MG63 (cell line): ENCODE results near the gene TPSAB1. TPM values are rescaled to one million over a fixed set of nuclear protein-coding genes. Genes with fewer than 3 reads are reported as not detected.

Experiments
- DNase-seq: peaks from one replicate; pipeline ENCODE4 v3.0.0-alpha.2; 2020
- H3K27me3 ChIP-seq: fragments of 250-450 bp; sonication (Bioruptor Pico); 2 replicates; pipeline ENCODE4 v1.5.1; 2020; ENCODE audit warnings: mild to moderate bottlenecking, moderate library complexity
- H3K36me3 ChIP-seq: fragments of 250-450 bp; sonication (Bioruptor Pico); 2 replicates; pipeline ENCODE4 v1.5.1; 2020; ENCODE audit warnings: mild to moderate bottlenecking, moderate library complexity
- H3K4me3 ChIP-seq: fragments of 250-450 bp; sonication (Bioruptor Pico); 2 replicates; pipeline ENCODE4 v1.5.1; 2020; ENCODE audit warnings: mild to moderate bottlenecking, moderate library complexity
- H3K9me3 ChIP-seq: fragments of 250-450 bp; sonication (Bioruptor Pico); 2 replicates; pipeline ENCODE4 v1.5.1; 2020; ENCODE audit warnings: mild to moderate bottlenecking, moderate library complexity
- total RNA-seq: library from RNA; depleted of rRNA; stranded (reverse); fragments of >200 nt; shearing (Covaris generic); gene quantifications from 2 replicates; pipeline ENCODE4 v1.2.3, GENCODE V29; 2014; ENCODE audit warnings: low replicate concordance; rRNA removed

The TPSAB1 gene
- total RNA-seq, 1 experiment from 2014 or later: not detected

DNA sequence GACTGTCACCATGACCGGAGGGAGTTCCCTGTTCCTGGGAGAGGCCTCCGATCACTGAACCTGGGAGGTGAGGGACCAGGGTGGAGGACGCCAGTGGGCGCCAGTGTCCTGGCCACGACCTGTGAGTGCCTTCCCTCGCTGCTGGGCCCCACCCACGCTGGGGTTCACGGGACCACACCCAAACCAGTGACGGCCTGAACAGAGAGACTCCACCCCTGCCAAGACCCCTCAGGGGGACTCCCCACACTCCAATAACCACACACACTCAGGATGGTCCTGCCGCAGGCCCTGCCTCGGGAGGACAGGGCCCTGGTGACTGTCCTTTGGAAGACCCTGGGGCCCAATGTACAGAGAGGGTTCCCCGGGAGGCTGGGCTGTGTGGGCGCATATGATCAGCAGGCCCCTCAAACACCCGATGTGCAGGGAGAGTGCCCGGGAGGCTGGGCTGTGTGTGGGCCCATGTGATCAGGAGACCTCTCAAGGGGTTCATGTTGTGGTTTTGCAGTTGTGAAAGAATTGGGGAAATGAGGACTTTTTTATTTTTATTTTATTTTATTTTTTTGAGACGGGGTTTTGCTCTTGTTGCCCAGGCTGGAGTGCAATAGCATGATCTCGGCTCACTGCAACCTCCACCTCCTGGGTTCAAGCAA, 41.9 kb downstream of the TPSAB1 start:
- DNase-seq: no peak
- Histone ChIP-seq H3K9me3 (no peaks in the 10 kb centered on the region), H3K27me3 (peaks cover 35% of the 10 kb centered on the region), H3K36me3 (no peaks in the 10 kb centered on the region), H3K4me3 (no peak overlapping the region)

DNA sequence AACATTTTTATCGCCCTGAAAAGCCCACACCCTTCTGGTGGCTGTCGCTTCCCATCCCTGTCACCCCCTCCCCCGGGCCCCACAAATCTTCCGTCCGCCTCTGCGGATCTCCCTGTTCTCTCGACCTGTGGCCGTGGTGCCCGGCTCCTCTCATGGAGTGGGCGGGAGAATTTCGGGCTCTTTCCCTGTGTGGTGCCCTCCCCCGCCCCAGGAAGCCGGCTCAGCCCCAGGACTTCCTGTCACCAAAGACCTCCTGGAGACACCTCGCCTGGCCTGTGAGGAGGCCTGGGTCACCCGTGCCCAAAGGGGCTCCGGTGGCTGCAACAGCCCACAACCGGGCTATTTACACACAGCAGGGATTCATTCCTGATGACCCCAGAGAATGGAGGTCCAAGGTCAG, 42.8 kb downstream of the TPSAB1 start:
- peaks cover 38% of the 10 kb centered on the region for H3K27me3 ChIP-seq
- no peak overlapping the region for H3K4me3 ChIP-seq
- no peak for DNase-seq
- no peaks in the 10 kb centered on the region for H3K9me3 ChIP-seq
- H3K36me3 ChIP-seq: no peaks in the 10 kb centered on the region

GRCh38 chr16:1283996-1284616, 43.6 kb downstream of the TPSAB1 start:
- Histone ChIP-seq H3K27me3 (peaks cover 46% of the 10 kb centered on the region), H3K9me3 (no peaks in the 10 kb centered on the region)
- DNase-seq: no peak

DNA sequence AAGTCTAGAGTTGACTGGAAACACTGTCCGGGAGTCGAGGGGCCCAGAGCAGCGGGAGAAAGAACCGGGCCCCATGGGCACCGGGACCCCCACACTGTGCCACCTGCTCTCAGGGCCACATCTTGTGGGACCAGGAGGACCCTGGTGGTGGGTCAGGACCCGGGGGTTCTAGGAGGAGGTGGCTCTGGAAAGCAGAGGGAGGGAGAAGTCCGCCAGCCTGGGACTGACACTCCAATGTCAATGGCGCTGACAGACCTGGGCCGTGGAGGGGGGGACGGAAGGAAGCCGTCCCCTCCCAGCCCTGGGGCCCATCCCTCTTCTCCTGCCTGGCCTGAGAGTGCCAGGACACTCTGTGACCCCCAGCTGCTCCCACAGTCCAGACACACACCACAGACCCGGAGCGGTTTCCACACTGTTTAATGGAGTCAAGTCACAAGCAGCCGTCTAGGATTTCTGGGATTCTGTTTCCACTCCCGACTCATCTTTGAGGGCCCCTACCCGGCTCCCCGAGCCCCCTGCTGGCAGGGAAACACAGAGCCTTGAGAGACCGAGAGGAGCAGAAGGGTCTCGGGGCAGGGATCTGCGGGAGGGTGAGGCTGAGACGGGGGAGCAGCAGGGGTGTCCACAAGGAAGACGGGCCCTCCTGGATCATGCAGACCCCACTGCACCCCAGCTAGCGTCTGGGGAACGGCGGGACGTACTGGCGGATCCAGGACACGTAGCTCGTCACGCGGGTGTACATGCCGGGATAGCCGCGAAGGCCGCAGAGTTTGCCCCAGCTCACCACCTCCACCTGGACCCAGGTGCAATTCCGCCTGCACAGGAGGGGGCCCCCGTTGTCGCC, 45.4 kb downstream of the TPSAB1 start:
- H3K27me3 ChIP-seq: peaks cover 52% of the 10 kb centered on the region
- no peak for DNase-seq
- no peaks in the 10 kb centered on the region for H3K36me3 ChIP-seq
- H3K4me3 ChIP-seq: no peak overlapping the region
- H3K9me3 ChIP-seq: no peaks in the 10 kb centered on the region

More at GRCh38 chr16:1283996-1284616, 43.6 kb downstream of the TPSAB1 start:
- Histone ChIP-seq H3K36me3 (no peaks in the 10 kb centered on the region), H3K4me3 (no peak overlapping the region)

DNA sequence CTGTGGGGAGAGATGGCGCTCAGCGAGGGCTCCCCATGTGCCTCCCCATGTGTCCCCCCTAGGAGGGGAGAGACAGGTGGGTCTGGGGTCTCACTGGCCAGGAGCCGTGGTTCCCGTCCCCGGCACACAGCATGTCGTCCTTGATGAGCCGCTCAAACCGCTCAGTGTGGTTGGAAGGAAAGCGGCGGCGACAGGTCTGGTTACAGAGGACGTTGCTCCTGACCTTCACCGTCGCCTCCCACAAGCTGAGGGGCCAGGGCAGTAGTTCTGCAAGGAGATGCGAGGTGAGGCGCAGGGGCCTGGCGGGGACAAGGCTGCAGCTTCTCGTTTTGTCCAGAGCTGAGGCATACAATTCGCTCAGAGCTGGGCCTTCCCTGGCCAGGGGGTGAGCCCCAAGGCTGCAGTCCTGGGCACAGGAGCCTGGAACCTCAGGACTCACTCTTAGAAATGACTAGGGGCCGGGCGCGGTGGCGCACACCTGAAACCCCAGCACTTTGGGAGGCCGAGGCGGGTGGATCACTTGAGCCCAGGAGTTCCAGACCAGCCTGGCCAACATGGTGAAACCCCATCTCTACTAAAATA, 46.1 kb downstream of the TPSAB1 start:
- no peaks in the 10 kb centered on the region for H3K36me3 ChIP-seq
- no peak for DNase-seq
- peaks cover 55% of the 10 kb centered on the region for H3K27me3 ChIP-seq
- H3K9me3 ChIP-seq: no peaks in the 10 kb centered on the region
- H3K4me3 ChIP-seq: no peak overlapping the region

DNA sequence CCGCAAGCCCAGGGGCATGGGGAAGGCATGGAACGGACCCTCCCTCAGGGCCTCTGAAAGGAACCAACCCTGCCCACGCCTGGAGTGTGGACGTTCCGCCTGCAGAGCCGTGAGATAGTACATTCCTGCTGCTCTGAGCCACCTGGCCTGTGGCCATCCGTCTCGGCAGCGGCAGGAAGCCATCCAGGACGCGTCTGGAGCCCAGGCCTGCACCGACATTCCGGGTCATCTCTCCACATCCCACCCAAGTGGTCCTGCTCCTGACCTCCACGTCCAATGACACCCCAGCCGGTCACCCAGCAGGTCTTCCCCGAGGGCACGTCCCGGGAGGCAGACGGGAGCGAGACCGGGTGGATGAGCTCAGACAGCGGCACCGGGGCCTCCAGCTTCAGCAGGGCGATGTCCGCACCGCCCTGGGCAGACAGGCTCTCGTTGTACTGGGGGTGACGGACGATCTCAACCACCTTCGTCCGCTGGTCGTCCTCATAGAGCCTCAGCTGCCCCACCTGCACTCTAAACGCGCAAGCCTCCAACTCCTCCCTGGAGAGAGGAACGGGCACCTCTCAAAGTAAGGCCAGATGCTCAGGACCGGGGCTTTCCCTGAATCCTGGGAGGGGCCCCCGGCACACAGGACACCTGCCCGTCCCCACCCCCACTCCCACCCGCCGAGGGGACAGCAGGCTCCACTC, 47.6 kb downstream of the TPSAB1 start:
- no peak for DNase-seq
- H3K36me3 ChIP-seq: no peaks in the 10 kb centered on the region
- H3K9me3 ChIP-seq: no peaks in the 10 kb centered on the region
- H3K27me3 ChIP-seq: peaks cover 56% of the 10 kb centered on the region
- no peak overlapping the region for H3K4me3 ChIP-seq

DNA sequence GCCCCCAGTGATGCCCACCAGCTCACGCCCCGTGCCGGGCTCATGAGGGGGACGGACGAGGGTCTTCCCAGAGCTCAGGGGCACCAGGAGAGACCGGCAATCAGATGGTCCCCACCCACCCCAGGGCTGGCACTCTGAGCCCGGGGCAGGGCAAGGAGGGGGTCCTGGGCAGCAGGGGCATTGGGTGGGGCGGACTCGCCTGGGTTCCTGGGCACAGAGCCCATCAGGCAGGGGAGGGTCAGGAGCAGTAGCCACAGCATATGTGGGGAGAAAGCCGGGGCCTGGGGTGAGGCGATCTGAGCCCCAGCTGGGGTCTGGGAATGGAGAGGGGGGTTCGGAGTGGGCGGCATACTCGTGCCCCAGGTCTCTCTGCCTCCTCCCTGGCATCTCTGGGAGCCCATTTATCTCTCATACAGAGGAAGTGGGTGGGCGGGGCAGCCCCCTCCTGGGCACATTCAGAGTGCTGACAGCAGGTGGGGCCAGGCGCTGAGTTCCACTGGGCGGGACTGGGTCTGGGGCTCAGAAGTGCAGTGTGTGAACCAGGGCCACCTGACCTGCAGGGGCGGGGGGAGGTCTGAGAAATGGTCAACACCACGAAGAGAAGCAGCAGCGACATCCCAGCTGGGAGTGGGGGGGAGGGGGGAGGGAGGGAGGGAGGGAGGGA, 48.4 kb downstream of the TPSAB1 start:
- H3K36me3 ChIP-seq: no peaks in the 10 kb centered on the region
- H3K9me3 ChIP-seq: no peaks in the 10 kb centered on the region
- no peak for DNase-seq
- no peak overlapping the region for H3K4me3 ChIP-seq
- peaks cover 60% of the 10 kb centered on the region for H3K27me3 ChIP-seq

GRCh38 chr16:1289477-1289866, 49.0 kb downstream of the TPSAB1 start:
- DNase-seq: no peak
- no peaks in the 10 kb centered on the region for H3K36me3 ChIP-seq
- H3K9me3 ChIP-seq: no peaks in the 10 kb centered on the region
- no peak overlapping the region for H3K4me3 ChIP-seq
- H3K27me3 ChIP-seq: peaks cover 60% of the 10 kb centered on the region

- H3K27me3 ChIP-seq: peaks cover 62% of the 10 kb centered on the region
- DNase-seq: no peak
These were observed 49.6 kb downstream of the TPSAB1 start for GRCh38 chr16:1290063-1290501.

GRCh38 chr16:1290860-1291575, 50.5 kb downstream of the TPSAB1 start:
- Histone ChIP-seq H3K4me3 (no peak overlapping the region), H3K36me3 (no peaks in the 10 kb centered on the region), H3K27me3 (peaks cover 66% of the 10 kb centered on the region), H3K9me3 (no peaks in the 10 kb centered on the region)
- no peak for DNase-seq

More at GRCh38 chr16:1290063-1290501, 49.6 kb downstream of the TPSAB1 start:
- Histone ChIP-seq H3K9me3 (no peaks in the 10 kb centered on the region), H3K36me3 (no peaks in the 10 kb centered on the region), H3K4me3 (no peak overlapping the region)

GRCh38 chr16:1291576-1291974, 51.1 kb downstream of the TPSAB1 start:
- Histone ChIP-seq H3K9me3 (no peaks in the 10 kb centered on the region), H3K4me3 (no peak overlapping the region), H3K36me3 (no peaks in the 10 kb centered on the region), H3K27me3 (peaks cover 65% of the 10 kb centered on the region)
- no peak for DNase-seq

Other genes with a start within 250 kb of the TPSAB1 start
- gene SSTR5, start 168.0 kb upstream of the TPSAB1 start, total RNA-seq: not detected in 2 replicates
- not detected in 2 replicates for gene C1QTNF8, start 144.5 kb upstream of the TPSAB1 start, total RNA-seq
- 0.27 and 0.59 TPM in 2 replicates for gene CACNA1H, start 87.6 kb upstream of the TPSAB1 start, total RNA-seq
- 1.7 and 1.9 TPM in 2 replicates for gene TPSG1, start 15.4 kb upstream of the TPSAB1 start, total RNA-seq
- not detected in 2 replicates for gene TPSB2, start 10.5 kb upstream of the TPSAB1 start, total RNA-seq
- not detected in 2 replicates for gene TPSD1, start 15.4 kb downstream of the TPSAB1 start, total RNA-seq
- 154 and 228 TPM in 2 replicates for gene UBE2I, start 68.9 kb downstream of the TPSAB1 start, total RNA-seq
- gene BAIAP3, start 92.9 kb downstream of the TPSAB1 start, total RNA-seq: 1.1 TPM in 1 of 2 replicates, not detected in the other
- gene TSR3, start 111.2 kb downstream of the TPSAB1 start, total RNA-seq: 138 and 174 TPM in 2 replicates
- 40.9 and 52.2 TPM in 2 replicates for gene GNPTG, start 111.2 kb downstream of the TPSAB1 start, total RNA-seq
- 10.5 and 16.2 TPM in 2 replicates for gene UNKL, start 174.0 kb downstream of the TPSAB1 start, total RNA-seq
- gene UQCC4, start 180.0 kb downstream of the TPSAB1 start, total RNA-seq: 28.1 and 52.9 TPM in 2 replicates
- not detected in 2 replicates for gene PERCC1, start 190.4 kb downstream of the TPSAB1 start, total RNA-seq
- gene CCDC154, start 203.9 kb downstream of the TPSAB1 start, total RNA-seq: 2.9 and 5.6 TPM in 2 replicates
- gene CLCN7, start 234.3 kb downstream of the TPSAB1 start, total RNA-seq: 32.7 and 115 TPM in 2 replicates
- not detected in 2 replicates for gene PTX4, start 248.2 kb downstream of the TPSAB1 start, total RNA-seq